Stimulated activated CD4-positive, alpha-beta T cell treated with anti-CD3 and anti-CD28 coated beads, Interleukin-12 subunit alpha, Interleukin-12 subunit beta, amount 100 ng/mL, for 4 hours (primary cell): ENCODE results near the gene SLCO2B1.

Experiments used
- DNase-seq: peaks from one replicate; pipeline ENCODE4 v3.0.0-alpha.2; 2020

SLCO2B1 gene

DNA sequence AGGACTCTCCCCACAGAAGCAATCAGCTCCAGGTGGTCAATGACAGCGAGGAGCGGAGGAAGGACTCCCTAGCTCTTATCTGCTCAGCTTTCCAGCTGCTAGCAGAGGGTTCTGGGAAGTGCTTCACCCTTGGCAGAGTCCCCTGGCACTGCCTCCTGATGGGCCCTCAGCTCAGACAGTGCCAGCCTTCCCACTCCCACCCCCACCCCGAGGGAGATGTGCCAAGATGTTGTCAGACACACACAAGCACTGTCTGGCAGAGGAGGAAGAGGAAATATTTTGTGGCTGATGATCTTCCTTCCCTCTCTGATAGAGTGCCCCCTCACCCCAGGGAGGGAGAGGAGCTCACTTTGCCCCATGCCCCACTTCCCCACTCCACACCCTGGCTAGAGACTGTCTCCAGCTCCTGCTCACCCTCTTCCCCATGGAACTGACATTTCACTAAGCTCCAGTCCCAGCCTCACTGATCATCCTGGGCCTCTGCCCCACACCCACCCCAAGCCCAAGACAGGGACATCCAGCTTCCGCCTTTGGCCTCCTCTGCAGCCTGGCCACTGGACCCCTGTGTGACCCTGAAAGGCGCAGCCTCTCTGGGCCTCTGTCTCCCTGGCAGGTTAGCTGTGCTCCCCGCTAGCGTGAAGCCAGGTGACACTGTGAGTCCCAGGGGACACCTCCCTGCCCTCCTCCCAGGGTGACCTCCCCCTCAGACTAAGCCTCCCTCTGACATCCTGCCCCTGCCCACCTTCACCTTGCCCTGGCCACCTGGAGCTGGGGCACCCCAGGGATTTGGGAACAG is 44.5 kb downstream of the SLCO2B1 start:
- no peak for DNase-seq

DNA sequence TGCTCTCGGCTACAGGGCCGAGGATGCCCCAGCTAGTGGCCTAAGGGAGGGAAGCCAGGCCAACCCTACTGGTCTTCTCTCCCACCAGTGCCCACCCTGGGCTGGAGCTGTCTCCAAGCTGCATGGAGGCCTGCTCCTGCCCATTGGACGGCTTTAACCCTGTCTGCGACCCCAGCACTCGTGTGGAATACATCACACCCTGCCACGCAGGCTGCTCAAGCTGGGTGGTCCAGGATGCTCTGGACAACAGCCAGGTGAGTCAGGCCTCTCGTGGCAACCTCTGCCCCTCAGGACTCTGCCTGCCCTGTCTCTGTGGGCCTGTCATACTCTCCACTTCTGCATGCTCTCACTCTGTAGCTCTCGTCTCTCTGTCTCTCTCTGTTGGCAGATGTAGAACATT is 45.5 kb downstream of the SLCO2B1 start:
- DNase-seq: no peak

- DNase-seq: no peak
Measured at GRCh38 chr11:75197512-75198277, 46.8 kb downstream of the SLCO2B1 start.

- no peak for DNase-seq
Measured at GRCh38 chr11:75198278-75198973, 47.5 kb downstream of the SLCO2B1 start.

DNA sequence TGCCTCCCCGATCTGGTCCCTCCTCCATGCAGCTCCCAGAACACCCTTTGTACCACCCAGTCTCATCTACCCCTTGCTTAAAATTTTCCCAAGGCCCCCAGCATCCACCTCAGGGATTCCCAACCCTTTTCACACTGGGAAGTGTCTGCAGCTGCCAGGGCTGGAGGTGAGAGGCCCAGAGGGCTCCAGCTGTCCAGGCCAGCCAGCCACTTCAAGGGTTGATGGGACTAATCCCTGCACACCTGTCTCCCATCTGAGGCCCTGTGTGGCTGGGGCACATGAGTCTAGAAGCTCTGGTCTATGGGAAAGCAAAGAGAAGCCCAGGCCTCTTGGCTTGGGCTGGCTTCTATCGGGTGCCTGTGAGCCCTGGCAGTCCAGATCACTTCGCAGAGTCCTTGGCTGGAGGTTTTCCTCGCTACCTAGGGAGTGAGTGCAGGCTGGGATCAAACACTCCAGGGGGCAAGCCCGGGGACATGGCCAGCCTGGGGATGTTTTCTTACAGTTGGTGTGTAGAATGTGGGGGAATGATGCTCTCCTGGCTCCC is 48.6 kb downstream of the SLCO2B1 start:
- DNase-seq: no peak

DNA sequence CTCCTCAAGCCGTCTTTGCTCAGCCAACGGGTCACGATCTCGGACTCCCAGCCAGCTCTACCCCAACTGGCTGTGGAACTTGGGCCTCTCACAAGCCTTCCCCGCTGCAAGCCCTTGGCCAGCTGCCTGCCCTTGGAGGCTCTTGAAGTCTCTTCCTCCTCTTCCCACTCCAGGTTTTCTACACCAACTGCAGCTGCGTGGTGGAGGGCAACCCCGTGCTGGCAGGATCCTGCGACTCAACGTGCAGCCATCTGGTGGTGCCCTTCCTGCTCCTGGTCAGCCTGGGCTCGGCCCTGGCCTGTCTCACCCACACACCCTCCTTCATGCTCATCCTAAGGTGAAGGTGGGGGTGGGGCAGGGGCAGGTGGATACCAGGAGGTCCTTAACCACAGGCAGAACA is 49.1 kb downstream of the SLCO2B1 start:
- DNase-seq: no peak

- DNase-seq: no peak
Measured at GRCh38 chr11:75200531-75200930, 49.6 kb downstream of the SLCO2B1 start.

- no peak for DNase-seq
Measured at GRCh38 chr11:75201771-75202170, 50.9 kb downstream of the SLCO2B1 start.

GRCh38 chr11:75202195-75202594 is 51.3 kb downstream of the SLCO2B1 start:
- no peak for DNase-seq

DNA sequence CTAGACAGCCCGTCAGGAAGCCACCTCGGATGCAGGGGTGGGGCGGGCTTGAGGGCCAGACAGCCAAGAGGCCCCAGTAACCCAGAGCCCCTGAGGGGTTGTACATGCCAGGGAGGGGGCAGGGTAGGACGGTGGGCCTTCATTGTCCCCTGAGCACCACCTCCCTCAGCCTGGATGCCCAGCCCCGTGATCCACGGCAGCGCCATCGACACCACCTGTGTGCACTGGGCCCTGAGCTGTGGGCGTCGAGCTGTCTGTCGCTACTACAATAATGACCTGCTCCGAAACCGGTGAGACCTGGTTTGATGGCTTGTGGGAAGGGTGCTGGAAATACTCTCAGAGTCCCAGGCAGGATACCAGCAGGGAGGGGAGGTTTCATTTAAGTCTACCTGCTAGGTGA is 52.2 kb downstream of the SLCO2B1 start:
- DNase-seq: no peak

- no peak for DNase-seq
Measured at GRCh38 chr11:75203641-75204011, 52.7 kb downstream of the SLCO2B1 start.

- DNase-seq: no peak
Measured at GRCh38 chr11:75204012-75204674, 53.2 kb downstream of the SLCO2B1 start.

GRCh38 chr11:75204685-75205563 is 54.0 kb downstream of the SLCO2B1 start:
- DNase-seq: peak; percentile 84

GRCh38 chr11:75205564-75206020 is 54.7 kb downstream of the SLCO2B1 start:
- DNase-seq: no peak

DNA sequence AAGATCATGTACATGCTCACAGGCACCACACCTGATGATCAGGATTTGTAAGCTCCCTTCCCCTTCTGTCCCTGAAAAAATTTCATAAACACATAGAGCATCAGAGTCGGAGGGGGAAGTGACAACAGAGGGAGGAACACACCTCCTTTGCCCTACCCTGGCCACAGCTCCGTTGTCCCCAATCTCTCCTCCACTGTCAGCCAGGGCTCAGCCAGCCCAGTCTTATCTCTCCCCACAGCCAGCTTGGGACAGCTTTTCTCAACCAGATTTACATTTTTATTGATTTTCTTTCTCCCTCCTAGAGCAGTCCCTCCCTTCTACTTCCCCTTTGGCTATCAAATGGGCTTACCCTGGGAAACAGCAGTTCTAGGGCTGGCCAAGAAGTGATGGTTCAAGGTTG is 57.5 kb downstream of the SLCO2B1 start:
- DNase-seq: no peak

DNA sequence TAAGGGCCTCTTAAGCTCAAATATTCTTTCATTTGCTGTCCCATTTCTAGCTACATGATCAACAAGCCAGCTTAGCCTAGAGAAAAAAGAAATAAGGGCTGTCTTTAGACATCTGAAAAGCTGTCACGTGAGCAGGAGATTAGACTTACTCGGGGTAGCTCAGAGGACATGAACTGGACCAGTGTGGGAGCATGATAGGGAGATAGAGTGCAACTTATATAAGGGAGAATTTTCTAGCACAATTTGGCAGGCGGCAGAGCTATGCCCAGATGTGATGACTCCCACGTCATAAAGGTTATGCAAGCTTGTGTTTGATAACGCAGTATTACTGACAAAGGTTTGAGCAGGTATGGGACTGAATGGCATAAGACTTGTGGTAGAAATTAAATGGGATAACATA is 61.5 kb downstream of the SLCO2B1 start:
- no peak for DNase-seq

DNA sequence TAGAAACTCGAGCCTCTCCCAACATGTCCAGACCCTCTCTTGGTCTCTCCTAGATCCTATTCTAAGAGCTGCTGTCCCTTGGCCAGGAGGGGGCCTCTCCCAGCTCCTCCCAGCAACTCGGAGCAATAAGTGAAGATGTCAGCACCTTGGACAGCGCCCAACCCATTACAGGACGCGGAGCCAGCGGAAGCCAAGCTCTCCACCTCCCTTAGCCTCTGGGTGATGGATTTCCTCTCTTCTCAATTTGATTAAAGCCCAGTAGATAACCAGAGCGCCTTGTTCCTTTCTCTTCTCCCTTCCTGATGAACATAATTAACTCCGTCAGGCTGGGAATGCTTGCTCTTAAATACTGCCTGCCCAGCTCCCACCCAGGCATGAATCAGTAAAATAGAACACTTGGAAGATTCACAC is 63.5 kb downstream of the SLCO2B1 start:
- peak; percentile 69 for DNase-seq

DNA sequence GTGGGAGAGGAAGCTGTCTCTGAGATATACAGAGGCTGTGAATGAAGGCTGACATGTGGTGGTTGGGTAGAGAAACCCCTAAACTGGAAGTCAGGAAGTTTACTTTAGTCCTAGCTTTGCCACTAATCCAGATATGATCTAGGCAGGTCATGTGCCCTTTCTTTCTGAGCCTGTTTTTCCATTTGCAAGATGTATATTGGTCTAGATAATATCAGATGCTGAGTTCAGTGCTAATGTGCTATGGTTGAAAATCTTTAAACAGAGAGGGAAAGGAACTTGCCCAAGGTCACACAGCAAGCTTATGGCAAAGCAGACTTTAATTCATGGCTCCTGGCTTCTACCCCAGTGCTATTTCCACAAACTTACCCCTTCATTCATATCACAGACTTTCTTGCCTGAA is 63.9 kb downstream of the SLCO2B1 start:
- no peak for DNase-seq

- DNase-seq: no peak
Measured at GRCh38 chr11:75219869-75220268, 69.0 kb downstream of the SLCO2B1 start.

- DNase-seq: no peak
Measured at GRCh38 chr11:75223954-75224643, 73.2 kb downstream of the SLCO2B1 start.

DNA sequence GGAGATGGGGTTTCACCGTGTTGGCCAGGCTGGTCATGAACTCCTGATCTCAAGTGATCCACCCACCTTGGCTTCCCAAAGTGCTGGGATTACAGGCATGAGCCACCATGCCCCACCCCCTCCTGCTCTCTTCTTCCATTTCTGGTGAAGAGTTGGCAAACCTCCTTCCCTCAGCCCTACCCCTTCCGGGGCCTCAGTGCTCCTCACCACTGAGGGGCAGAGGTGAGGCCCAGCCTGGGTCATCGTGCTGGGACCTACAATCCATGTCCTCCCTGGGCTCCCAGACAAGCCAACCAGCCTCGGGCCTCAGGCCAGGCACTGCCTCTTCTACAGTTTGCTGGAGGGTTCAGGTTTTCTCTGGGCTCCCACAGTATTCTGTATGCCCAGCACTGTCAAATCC is 74.9 kb downstream of the SLCO2B1 start:
- no peak for DNase-seq
